Esophagus squamous epithelium (tissue), 5 donors: ENCODE measurements around the gene NR1H3. TPM values are rescaled to one million over a fixed set of nuclear protein-coding genes. Genes with fewer than 3 reads are reported as not detected.

ENCODE experiments used
- DNase-seq: peaks from one replicate; lab custom pipeline; 2025; lab: John Stamatoyannopoulos, UW
- H3K27ac ChIP-seq, 4 donors: fragments of 200-600 bp; sonication (generic); one replicate each; pipeline ENCODE4 v1.5.1; 2016 to 2019; ENCODE audit warnings: mild to moderate bottlenecking in 1 of 4
- H3K27me3 ChIP-seq, 4 donors: fragments of 200-600 bp; sonication (generic); 1 replicate in 3 of 4; 2 replicates in 1 of 4; pipeline versions ENCODE4 v1.5.1 to v1.6.0; 2017 to 2021; ENCODE audit warnings: antibody characterized with exemption in 1 of 4
- H3K36me3 ChIP-seq, 3 donors: fragments of 200-600 bp; sonication (generic); one replicate each; pipeline ENCODE4 v1.5.1; 2016 to 2019
- H3K4me1 ChIP-seq, 3 donors: fragments of 200-600 bp; sonication (generic); one replicate each; pipeline ENCODE4 v1.5.1; 2017 to 2019
- H3K4me3 ChIP-seq, 4 donors: fragments of 200-600 bp; sonication (generic); 1 replicate in 3 of 4; 2 replicates in 1 of 4; pipeline ENCODE4 v1.5.1; 2016 to 2019; ENCODE audit warnings: mild to moderate bottlenecking in 2 of 4, moderate library complexity in 1 of 4
- H3K9me3 ChIP-seq, 3 donors: fragments of 200-600 bp; sonication (generic); one replicate each; pipeline ENCODE4 v1.5.1; 2016 to 2019
- CTCF ChIP-seq, 6 experiments: fragments of 450-650 bp in 4 of 6; fragments of 200-600 bp in 2 of 6; sonication (generic) in 2 of 6; IDR thresholded peaks; one replicate each; pipeline ENCODE4 v1.5.1; 2016 to 2019; ENCODE audit warnings: antibody characterized with exemption in 6 of 6, mild to moderate bottlenecking in 4 of 6, moderate library complexity in 4 of 6
- POLR2A ChIP-seq, 4 donors: fragments of 450-650 bp; IDR thresholded peaks; one replicate each; pipeline ENCODE4 v1.6.1; 2017; ENCODE audit warnings: antibody characterized with exemption in 4 of 4, mild to moderate bottlenecking in 4 of 4, moderate library complexity in 3 of 4
- WGBS, 2 donors: methylation state at CpG; one replicate each; pipeline ENCODE4 v1.1.5; 2018; 5-methylcytosine and 5-hydroxymethylcytosine counted together
- intact Hi-C: fragments of 100-400 bp; cut with DNase I; formaldehyde crosslinking; loops from one replicate; pipeline ENCODE4 v1.15.0; 2022
- total RNA-seq, 4 donors: library from RNA; depleted of rRNA; stranded (reverse); fragments of >200 nt; gene quantifications; one replicate each; pipeline ENCODE4 v1.1.0, GENCODE V29; 2016
- donor health status: DM: yes; HTN: yes; CAD: no.

NR1H3 gene
- total RNA-seq, 4 donors from 2014 or later: 2.4 to 24.8 (median 12.5) TPM

- H3K27ac ChIP-seq: no peak overlapping the region
- H3K36me3 ChIP-seq: peaks cover 22 to 63% (median 43%) of the 10 kb centered on the region in 3 donors
- H3K4me3 ChIP-seq: no peak overlapping the region
- intact Hi-C loops: no loop called here
- 92 to 94% methylated on average over 8 to 15 of the region's 28 CpGs for WGBS, 2 donors
- no peak for DNase-seq
- H3K27me3 ChIP-seq: no peaks in the 10 kb centered on the region
- TF ChIP-seq POLR2A (IDR thresholded peaks at IDR 0.05): no peak
- TF ChIP-seq CTCF (IDR thresholded peaks at IDR 0.05): no peak
- H3K4me1 ChIP-seq: peaks cover 0 to 33% (median 14%) of the 10 kb centered on the region in 3 donors
- no peaks in the 10 kb centered on the region for H3K9me3 ChIP-seq
Observed at GRCh38 chr11:47274495-47275235, 16.9 kb downstream of the NR1H3 start.

DNA sequence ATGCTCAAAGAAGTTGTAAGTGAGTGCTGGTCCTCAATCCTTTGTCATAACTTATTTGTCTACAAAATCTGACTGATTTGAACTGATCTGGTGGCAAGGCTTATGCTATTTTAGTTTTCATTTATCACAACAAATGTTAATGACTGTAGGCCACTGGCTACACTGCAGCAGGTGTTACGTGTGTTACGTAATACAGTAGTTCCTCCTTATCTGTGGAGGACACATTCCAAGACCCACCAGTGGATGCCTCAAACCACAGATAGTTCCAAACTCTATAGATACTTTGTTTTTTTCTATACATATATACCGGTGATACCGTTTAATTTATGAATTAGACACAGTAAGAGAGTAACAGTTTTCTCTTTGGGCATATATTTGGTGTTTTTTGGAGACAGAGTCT is 19.1 kb downstream of the NR1H3 start:
- intact Hi-C loops: no loop called here
- H3K27ac ChIP-seq: no peak overlapping the region
- no peaks in the 10 kb centered on the region for H3K27me3 ChIP-seq
- no peaks in the 10 kb centered on the region for H3K9me3 ChIP-seq
- no peak overlapping the region for H3K4me3 ChIP-seq
- 83 to 95% methylated on average over 4 of the region's 4 CpGs for WGBS, 2 donors
- peaks cover 0 to 13% (median 5%) of the 10 kb centered on the region in 3 donors for H3K4me1 ChIP-seq
- no peak for DNase-seq
- H3K36me3 ChIP-seq: peaks cover 33 to 85% (median 55%) of the 10 kb centered on the region in 3 donors
- TF ChIP-seq POLR2A (IDR thresholded peaks at IDR 0.05) (no peak), CTCF (IDR thresholded peaks at IDR 0.05) (no peak)

- Histone ChIP-seq H3K36me3 (peaks cover 40 to 97% (median 65%) of the 10 kb centered on the region in 3 donors), H3K4me1 (peaks cover 0 to 2% (median 0%) of the 10 kb centered on the region in 3 donors), H3K9me3 (no peaks in the 10 kb centered on the region), H3K27me3 (no peaks in the 10 kb centered on the region), H3K27ac (no peak overlapping the region), H3K4me3 (no peak overlapping the region)
- DNase-seq: no peak
- WGBS, 2 donors: 76 to 85% methylated on average over 3 of the region's 3 CpGs
- intact Hi-C loops: no loop called here
- no peak for TF ChIP-seq CTCF (IDR thresholded peaks at IDR 0.05)
- no peak for TF ChIP-seq POLR2A (IDR thresholded peaks at IDR 0.05)
Observed at GRCh38 chr11:47278058-47278457, 20.3 kb downstream of the NR1H3 start.

DNA sequence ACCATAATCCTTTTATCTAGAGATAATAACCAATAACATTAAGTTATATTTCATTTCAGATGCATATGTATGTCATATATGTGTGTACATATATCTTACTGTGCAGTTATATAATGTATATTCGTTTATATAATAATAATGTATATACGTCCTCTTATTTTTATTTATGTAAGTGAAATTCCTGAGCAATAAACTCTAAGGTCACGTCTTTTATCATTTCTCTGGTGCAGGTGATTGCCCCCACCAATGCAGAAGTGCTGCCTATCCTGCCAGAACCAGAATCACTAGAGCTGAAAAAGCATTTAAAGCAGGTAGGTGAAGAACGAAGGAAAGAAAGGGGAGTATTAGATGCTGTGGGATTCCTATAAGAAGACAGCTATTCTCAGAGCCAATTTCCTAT is 21.0 kb downstream of the NR1H3 start:
- no peak for DNase-seq
- H3K36me3 ChIP-seq: peaks cover 46 to 100% (median 71%) of the 10 kb centered on the region in 3 donors
- no peaks in the 10 kb centered on the region for H3K27me3 ChIP-seq
- H3K27ac ChIP-seq: no peak overlapping the region
- 87 to 88% methylated on average over 4 of the region's 4 CpGs for whole genome bisulfite sequencing, 2 donors
- H3K9me3 ChIP-seq: no peaks in the 10 kb centered on the region
- no peaks in the 10 kb centered on the region for H3K4me1 ChIP-seq
- intact Hi-C loops: no loop called here
- no peak for TF ChIP-seq CTCF (IDR thresholded peaks at IDR 0.05)
- no peak for TF ChIP-seq POLR2A (IDR thresholded peaks at IDR 0.05)
- H3K4me3 ChIP-seq: no peak overlapping the region

GRCh38 chr11:47280099-47280498 is 22.3 kb downstream of the NR1H3 start:
- peaks cover 48 to 100% (median 77%) of the 10 kb centered on the region in 3 donors for H3K36me3 ChIP-seq

More at GRCh38 chr11:47280099-47280498, 22.3 kb downstream of the NR1H3 start:
- Histone ChIP-seq H3K4me3 (no peak overlapping the region), H3K27me3 (no peaks in the 10 kb centered on the region), H3K9me3 (no peaks in the 10 kb centered on the region), H3K27ac (no peak overlapping the region), H3K4me1 (no peaks in the 10 kb centered on the region)
- intact Hi-C loops: no loop called here
- TF ChIP-seq CTCF (IDR thresholded peaks at IDR 0.05): no peak
- TF ChIP-seq POLR2A (IDR thresholded peaks at IDR 0.05): no peak
- no peak for DNase-seq
